Lung (tissue), 12 donors: ENCODE data around the gene IFTAP. TPM values are rescaled to one million over a fixed set of nuclear protein-coding genes. Genes with fewer than 3 reads are reported as not detected.

Experiments used
- ATAC-seq: fragments of 200-7000 bp; cut with Tn5 transposase; one replicate; pipeline ENCODE4 v1.9.1; 2020; ENCODE audit warnings: moderate number of reproducible peaks; ENCODE audit not compliant: insufficient read depth, low FRiP score
- DNase-seq, 3 donors: peaks; one replicate each; pipeline ENCODE4 v3.0.0-alpha.2; 2013 to 2017
- H3K27ac ChIP-seq, 2 donors: one replicate each; pipeline ENCODE4 v1.5.1; 2013; ENCODE audit warnings: mild to moderate bottlenecking in 2 of 2, moderate library complexity in 2 of 2, control low read depth in 1 of 2, inconsistent platforms in 1 of 2, low read depth in 1 of 2, low read length in 1 of 2
- H3K27me3 ChIP-seq, 3 donors: one replicate each; pipeline ENCODE4 v1.5.1; 2013; ENCODE audit warnings: low read length in 2 of 3; ENCODE audit not compliant: control insufficient read depth in 3 of 3, insufficient read depth in 3 of 3
- H3K36me3 ChIP-seq, 4 donors: one replicate each; pipeline ENCODE4 v1.5.1; 2013; ENCODE audit warnings: low read length in 4 of 4, mild to moderate bottlenecking in 1 of 4, moderate library complexity in 1 of 4; ENCODE audit not compliant: control insufficient read depth in 4 of 4, insufficient read depth in 4 of 4
- H3K4me1 ChIP-seq, 5 donors: one replicate each; pipeline ENCODE4 v1.5.1; 2013; ENCODE audit warnings: low read length in 5 of 5, mild to moderate bottlenecking in 2 of 5, moderate library complexity in 1 of 5; ENCODE audit not compliant: control insufficient read depth in 5 of 5, insufficient read depth in 5 of 5
- H3K4me3 ChIP-seq: one replicate; pipeline ENCODE4 v1.5.1; 2013; ENCODE audit warnings: mild to moderate bottlenecking, control low read depth, moderate library complexity
- H3K9ac ChIP-seq, 2 donors: one replicate each; pipeline ENCODE4 v1.5.1; 2013; ENCODE audit warnings: low read length in 2 of 2, control low read depth in 1 of 2; ENCODE audit not compliant: insufficient read depth in 1 of 2
- H3K9me3 ChIP-seq, 4 donors: one replicate each; pipeline ENCODE4 v1.5.1; 2013; ENCODE audit warnings: low read length in 3 of 4, mild to moderate bottlenecking in 1 of 4, moderate library complexity in 1 of 4; ENCODE audit not compliant: control insufficient read depth in 4 of 4, insufficient read depth in 3 of 4
- CTCF ChIP-seq: IDR thresholded peaks from 2 replicates; pipeline ENCODE4 v1.5.1; 2012; ENCODE audit warnings: mild to moderate bottlenecking; ENCODE audit errors: control extremely low read depth, extremely low read depth
- WGBS, 2 donors: extraction: QIAGEN DNeasy Blood & Tissue Kit; methylation state at CpG; one replicate each; pipeline ENCODE4 v1.1.7; 2013; 5-methylcytosine and 5-hydroxymethylcytosine counted together
- polyA plus RNA-seq, 2 donors: library from polyadenylated mRNA; stranded (reverse); fragments of 200-250 nt; gene quantifications; one replicate each; pipeline ENCODE4 v1.2.1, GENCODE V29; 2013
- total RNA-seq, 2 donors: library from RNA; depleted of rRNA in 1 of 2; stranded (reverse); fragments of >200 nt in 1 of 2; gene quantifications; one replicate each; pipeline ENCODE4 v1.2.1, GENCODE V29; 2014 to 2021
- donor health status: control.
- donor health status: control.
- donor health status: Bipolar disorder and iron deficiency.
- donor health status: healthy.
- donor health status: DM: yes; HTN: yes; CAD: no.

Gene IFTAP
- total and polyA plus RNA-seq, 4 donors: 17.7 to 36.1 (median 24.5) TPM

- WGBS, 2 donors: 74 to 80% methylated on average over 3 of the region's 3 CpGs
- ATAC-seq: no peak
- H3K27me3 ChIP-seq: no peaks in the 10 kb centered on the region
These were observed 21.5 kb downstream of the IFTAP start for GRCh38 chr11:36615826-36616225.

GRCh38 chr11:36617543-36618362, 23.5 kb downstream of the IFTAP start:
- Histone ChIP-seq H3K4me3 (no peak overlapping the region), H3K9ac (no peak overlapping the region), H3K36me3 (peaks cover 0 to 2% (median 0%) of the 10 kb centered on the region in 4 donors), H3K27ac (no peak overlapping the region), H3K9me3 (no peaks in the 10 kb centered on the region), H3K4me1 (peaks cover 0 to 18% (median 4%) of the 10 kb centered on the region in 5 donors), H3K27me3 (no peaks in the 10 kb centered on the region)
- TF ChIP-seq CTCF: no peak
- DNase-seq (no peak), ATAC-seq (no peak)
- 93 to 94% methylated on average over 6 of the region's 6 CpGs for WGBS, 2 donors

More at GRCh38 chr11:36615826-36616225, 21.5 kb downstream of the IFTAP start:
- no peak overlapping the region for H3K4me3 ChIP-seq
- no peaks in the 10 kb centered on the region for H3K9me3 ChIP-seq
- peaks cover 0 to 18% (median 4%) of the 10 kb centered on the region in 5 donors for H3K4me1 ChIP-seq
- DNase-seq: no peak
- H3K27ac ChIP-seq: no peak overlapping the region
- H3K9ac ChIP-seq: no peak overlapping the region
- H3K36me3 ChIP-seq: peaks cover 0 to 7% (median 2%) of the 10 kb centered on the region in 4 donors
- TF ChIP-seq CTCF: no peak

- Histone ChIP-seq H3K4me1 (peaks cover 0 to 18% (median 4%) of the 10 kb centered on the region in 5 donors), H3K9ac (no peak overlapping the region), H3K36me3 (peaks cover 0 to 2% (median 0%) of the 10 kb centered on the region in 4 donors), H3K27ac (no peak overlapping the region), H3K9me3 (no peaks in the 10 kb centered on the region), H3K4me3 (no peak overlapping the region), H3K27me3 (no peaks in the 10 kb centered on the region)
- ATAC-seq (no peak), DNase-seq (no peak)
- WGBS, 2 donors: 56 to 61% methylated on average over 3 of the region's 3 CpGs
- TF ChIP-seq CTCF: no peak
These were observed 24.2 kb downstream of the IFTAP start for GRCh38 chr11:36618363-36619047.
